HG02943 (cell line): ENCODE results near the gene DST.

ENCODE experiments used
- ATAC-seq: cut with Tn5 transposase; IDR thresholded peaks from one replicate; pipeline ENCODE4 v1.9.1; 2021; ENCODE audit warnings: mild to moderate bottlenecking, low read depth, moderate library complexity; ENCODE audit not compliant: unreplicated experiment

The DST gene

DNA sequence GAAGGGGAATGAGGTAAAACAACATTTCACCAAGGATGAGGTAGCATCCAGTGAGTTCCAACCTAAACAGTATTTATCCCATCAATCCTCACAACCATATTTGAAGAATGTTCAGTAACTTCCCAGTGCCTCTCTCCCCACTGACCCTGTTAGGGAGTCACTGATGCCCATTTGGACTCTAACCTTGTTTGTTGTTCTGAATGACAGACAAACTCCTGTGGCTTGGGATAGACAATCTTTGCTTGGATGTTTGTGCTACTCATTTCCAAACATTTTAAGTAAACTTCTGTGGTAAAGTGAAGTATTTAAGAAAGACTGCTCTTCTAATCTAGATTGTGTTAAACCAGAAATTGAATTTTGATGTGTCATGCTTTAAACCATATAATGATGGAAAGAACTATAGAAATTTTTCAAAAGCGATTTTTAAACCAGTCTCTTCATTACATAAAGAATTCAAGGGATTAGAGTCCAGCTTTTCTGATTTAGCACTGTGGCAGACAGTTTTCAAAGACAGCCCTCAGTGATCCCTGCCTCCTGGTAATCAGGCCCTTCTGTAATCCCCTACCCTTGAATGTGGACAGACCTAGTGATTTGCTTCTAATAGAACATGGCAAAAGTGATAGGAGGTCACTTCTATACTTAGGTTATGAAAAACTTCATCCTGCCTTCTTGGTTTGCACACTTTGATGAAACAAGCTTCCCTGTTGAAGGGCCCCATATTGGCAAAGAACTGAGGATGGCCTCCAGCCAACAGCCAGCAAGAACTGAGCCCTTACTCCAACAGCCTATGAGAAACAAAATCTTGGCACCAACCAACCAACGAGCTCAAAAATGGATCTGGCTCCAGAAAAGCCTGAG is 191.6 kb downstream of the DST start:
- no peak for ATAC-seq

DNA sequence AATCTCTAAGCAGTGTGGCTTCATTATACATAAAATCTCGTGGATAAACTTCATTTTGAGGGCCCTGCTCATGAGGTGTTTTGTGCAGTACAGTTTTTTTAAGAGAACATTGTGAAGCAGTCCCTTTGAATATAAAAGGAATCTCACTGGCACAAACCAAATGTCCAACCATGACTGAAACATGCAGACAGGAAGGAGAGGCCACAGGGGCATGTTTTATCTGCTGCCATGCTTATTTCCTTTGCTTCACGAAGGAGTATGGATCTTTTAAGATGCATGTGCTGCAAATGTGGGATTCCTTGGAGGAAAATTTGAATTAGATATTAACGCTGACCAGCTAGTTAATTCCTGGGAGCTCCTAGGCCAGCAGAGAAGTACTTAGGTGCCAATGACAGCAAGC is 192.3 kb downstream of the DST start:
- no peak for ATAC-seq

DNA sequence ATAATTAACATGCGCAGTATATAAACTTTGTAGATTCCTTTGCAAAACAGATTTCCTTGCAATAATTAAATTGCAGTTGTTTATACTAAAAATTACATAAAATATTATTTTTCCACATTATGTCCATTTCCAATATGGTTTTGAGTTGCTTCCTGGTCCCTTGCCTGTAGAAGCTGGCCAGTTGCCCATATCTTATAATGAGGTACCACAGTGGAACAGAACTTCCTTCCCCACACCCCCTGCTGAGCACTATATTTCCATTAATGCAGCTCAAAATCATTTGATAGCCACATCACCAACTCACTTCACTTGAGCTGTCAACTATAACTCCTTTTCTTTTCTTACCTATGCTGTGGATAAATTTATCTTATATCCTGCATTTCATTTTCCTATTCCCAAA is 194.6 kb downstream of the DST start:
- no peak for ATAC-seq

DNA sequence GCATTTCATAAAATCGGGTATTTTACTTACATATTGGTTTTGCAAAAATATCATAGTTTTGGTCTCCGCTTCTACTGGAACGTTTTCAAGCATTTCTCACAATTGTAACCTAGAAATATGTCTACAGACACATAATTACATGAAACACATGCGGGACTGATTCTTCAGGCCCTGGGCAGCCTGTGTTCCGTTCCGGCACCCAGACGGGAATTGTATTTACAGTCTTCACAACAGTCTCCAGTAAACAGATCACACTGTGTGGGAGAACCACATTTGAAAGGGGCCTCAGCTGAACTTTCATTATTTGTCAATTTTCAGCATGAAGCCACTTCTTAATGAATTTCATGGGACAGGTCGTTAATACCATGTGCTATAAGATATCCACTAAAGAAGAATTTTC is 196.9 kb downstream of the DST start:
- ATAC-seq: no peak

DNA sequence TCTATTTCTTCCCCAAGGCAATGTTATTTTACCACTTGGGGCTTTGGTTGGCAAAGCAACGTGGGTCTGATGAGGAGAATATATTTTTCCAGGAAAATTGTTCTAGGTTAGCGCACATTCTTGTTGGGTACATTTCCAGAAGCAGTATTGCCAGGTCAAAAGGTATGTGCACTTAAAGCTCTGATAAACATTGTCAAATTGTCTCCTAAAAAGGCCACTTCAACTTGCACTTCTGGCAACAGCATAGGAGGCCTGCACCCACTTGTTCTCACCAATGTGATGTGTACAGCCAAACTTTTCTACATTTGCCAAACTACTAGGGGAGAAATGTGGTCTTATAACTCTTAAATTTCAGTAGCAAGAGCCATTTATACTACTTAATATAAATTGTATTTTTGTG is 197.8 kb downstream of the DST start:
- ATAC-seq: no peak

DNA sequence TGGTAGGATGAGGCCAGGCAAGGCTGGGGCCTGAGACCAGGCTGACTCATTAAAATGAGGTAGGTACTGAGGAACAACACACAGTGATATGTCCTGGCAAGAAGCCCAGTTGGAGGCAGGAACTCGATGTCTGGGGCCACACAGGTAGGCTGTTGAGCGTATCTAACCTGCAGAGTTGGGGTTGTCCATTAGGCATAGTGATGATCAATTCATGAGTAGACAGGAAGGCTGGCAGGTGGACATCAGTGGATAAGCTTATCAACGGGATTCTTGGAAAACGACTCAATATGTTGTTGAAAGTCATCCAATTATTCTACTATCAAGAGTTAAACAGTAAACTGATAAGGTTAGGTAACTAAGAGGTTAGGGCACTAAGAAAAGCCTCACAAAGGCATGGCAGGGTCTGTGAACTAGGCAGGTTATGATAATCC is 202.1 kb downstream of the DST start:
- ATAC-seq: no peak

DNA sequence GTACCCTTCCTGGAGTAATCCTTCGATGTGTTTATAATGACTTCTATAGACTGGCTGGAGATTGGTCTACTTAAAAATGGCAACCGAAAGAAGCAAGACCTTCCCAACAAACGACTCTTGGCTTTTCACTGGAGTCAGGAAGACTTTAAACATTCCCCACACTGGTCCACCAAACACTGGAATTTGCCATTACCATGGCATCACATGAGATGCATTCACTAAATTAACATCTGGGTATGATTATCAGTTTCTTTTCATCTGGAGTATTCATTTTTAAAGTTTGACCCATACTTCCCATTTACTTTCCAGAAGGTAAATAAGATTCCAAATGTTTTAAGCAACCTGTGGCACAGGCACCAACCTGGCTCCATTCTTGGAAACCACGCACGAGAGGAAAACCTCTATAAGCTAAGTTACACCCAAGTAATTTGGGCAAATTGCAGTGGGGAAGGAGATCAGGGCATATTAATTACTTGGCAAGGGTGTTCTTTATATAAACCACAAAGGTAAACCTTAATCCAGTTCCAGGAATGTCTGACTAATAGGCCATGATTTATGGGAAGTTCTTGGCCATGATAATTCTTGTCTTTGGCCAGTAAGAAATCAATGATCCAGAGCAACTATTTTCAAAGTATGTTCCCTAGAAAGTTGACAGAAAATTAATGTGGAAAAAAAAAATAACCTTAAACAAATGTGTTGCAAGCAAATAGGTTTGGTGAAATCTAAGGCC is 205.4 kb downstream of the DST start:
- no peak for ATAC-seq

DNA sequence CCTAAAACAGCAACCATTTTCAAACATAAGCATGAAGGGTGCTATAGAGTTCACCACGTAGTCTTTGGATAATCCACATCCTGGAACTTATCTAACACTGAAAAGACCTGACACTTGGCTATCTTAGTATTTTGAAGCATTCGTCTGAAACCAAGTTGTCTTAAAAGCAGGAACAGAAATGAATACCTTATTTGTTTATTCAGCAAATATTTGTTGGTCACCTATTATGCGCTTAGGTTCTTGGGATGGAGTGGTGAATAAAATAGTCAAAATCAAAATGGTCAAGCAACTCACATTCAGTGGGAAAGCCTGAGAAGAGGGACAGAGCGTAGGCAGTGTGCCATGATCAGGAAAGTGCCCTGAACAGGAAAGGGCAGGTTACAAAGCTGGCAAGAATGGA is 206.9 kb downstream of the DST start:
- no peak for ATAC-seq

DNA sequence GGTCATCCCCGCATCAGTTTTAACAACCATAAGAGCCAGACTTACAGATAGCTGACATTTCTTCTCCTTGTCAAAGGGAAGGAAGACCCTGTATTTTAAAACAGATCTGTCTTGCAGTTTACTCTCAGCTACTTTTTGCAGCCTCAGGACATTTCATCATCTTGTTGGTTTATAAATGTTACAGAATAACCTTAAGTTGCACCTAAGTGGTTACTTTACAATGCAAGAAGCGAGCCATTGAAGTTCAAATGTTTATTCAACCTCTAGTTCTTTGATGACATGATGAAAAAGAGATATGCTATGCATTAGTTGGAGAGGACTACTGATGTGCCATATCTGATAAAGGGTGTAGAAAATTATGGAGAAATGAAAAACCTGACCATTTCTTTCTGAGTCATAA is 207.4 kb downstream of the DST start:
- no peak for ATAC-seq

DNA sequence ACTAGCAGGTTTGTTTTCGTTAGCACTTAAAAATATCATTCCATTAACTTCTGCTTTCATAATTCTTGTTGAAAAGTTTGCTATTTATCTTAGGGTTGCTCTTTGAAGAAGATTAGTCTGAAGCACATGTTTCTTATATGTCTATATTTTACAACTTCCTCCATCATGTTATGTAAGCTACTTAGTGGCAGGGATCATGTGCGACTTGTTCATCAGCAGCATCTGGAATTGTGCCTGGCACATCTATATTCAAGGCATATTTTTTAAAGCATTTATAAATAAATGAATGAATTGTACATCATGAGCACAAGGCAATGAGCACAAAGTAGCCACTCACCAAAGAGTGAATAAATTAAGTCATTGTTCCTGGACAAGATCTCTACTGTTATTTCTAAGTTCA is 208.1 kb downstream of the DST start:
- no peak for ATAC-seq

DNA sequence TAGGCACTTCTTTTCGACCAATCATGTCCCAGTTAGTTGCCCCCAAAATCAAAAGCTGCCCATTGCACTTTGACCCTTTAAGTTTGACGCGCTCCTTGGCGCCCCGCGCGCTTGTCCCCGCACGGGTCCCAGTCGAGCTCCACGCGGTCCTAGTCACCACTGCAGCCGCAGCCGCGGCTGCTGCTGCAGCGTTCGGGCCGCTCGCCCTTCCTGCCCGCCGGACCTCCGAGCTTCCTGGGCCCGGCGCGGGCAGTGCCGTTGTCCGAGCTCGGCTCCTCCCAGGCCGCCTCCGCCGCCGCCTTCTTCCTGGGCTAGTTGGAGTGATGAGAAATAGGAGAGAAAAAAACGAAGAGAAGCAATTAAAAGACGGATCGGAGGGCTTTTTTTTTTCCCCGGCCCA is 209.6 kb downstream of the DST start:
- no peak for ATAC-seq

DNA sequence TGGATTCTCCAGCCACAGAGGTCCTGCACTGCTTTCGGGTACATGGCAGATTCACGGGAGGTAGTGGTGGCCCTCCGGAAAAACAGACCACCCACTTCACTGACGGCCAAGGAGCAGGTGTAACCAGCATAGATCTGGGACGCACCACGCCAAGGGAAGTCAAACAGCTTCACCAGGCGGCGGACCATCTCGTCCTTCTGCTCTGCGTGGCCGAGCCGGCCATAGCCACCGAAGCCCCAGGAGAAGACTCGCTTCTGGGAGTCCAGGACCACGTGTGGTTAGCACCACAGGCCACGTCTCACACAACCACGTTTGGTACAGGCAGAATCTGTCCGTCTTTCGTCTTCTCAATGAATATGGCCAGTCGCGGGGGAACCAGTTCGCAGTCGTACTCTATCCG is 210.5 kb downstream of the DST start:
- ATAC-seq: no peak

DNA sequence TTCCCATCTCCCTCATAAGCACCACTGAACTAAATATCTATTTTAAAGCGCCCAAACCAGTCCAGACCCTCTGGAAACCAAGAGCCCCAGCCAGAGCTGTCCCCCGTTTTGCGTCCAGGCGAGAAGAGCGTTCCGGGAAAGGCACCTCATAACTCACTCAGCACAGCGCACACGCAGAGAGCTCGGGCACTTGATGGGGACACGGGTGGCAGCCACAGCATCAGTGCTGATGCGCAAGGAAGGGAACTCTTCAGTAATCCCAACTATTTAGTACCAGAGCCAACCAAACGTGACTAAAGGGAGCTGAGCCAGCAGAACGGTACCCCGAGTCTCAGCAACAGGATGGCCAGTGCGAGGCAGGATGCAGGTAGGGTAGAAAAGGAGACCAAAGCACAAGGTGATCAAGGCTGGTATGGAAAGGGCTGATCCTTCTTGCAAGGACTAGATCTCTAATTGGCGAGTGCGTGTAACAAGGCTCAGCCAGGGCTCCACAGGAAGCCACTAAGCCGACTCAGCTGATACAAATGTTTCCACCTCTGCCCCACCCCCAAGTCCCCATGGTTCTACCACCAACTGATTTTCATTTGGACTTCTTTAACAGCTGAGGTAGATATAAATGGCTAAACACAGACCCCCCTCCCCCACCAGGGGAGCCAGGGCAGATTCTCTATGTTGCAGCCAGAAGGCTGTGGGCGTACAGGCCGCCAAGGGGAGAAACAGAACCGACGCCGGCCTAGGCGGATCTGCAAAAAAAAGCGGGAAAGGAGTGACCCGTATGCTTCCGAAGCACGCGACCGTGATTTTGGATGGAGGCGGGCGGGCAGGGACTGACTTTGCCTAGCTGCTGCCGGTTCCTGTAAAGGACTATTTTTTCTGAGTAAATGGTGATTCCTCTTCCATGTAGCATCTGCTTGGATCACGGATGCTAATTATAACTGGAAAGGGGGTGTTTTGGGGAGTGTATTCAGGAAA is 211.8 kb downstream of the DST start:
- ATAC-seq: no peak

DNA sequence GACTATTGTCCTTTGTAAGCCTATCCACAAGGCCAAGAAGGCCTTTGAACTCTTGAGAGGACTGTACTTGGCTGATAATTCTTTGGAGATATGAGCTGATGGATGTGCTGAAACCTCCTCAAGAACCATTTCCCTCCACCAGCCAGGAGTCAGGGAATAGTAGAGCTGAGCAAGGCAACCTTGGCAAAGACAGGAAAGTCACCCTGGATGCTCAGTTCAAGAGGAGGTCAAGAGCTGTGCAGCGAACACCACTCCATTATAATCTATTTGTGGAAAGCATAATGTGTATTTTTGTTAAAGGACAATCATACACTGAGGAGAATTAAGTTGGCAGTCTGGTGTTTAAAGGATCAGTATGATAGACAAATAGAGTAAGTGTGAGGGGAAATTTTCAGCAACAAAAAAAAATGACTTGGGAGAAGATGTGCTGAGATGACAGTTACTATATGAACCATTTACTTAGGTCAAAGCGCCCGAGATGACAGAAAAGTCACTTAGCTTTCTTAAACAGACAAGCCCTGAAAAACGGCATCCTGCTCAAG is 218.1 kb downstream of the DST start:
- ATAC-seq: no peak

DNA sequence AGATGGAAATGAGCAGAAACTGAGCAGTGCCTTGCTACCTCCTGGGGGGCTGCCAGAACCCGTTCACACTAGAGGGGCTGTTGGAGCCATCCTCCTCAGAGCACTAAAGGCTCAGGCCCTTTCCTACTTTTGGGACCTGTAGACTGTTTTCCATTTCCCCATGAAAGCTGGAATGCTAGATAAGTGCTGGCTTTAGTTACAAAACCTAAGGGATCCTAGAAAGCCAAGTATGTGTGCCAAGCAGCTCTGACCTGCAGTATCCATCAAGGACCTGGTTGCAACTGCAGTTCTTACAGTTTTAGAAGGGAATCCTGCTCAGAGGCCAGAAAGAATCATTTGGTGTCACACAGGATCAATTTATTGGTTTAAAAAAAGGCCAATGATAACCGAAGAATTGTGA is 218.6 kb downstream of the DST start:
- no peak for ATAC-seq

DNA sequence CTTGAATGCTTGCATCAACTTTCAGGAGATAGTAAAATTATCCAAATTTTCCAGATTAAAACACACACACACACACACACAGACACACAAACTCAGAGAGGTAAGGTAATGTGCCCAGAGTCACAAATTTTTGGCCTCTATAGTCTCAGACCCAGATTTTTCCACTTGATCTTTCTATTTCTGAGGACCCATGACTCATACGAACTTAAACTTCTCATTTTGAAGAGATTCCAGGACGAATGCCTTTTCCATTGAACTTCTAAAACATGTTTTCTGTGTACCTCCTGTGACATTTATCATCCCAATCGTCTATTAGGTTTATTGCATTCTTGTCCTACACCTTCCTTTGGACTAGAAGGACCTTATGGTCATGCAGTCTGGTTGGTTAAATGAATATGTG is 222.4 kb downstream of the DST start:
- ATAC-seq: no peak

DNA sequence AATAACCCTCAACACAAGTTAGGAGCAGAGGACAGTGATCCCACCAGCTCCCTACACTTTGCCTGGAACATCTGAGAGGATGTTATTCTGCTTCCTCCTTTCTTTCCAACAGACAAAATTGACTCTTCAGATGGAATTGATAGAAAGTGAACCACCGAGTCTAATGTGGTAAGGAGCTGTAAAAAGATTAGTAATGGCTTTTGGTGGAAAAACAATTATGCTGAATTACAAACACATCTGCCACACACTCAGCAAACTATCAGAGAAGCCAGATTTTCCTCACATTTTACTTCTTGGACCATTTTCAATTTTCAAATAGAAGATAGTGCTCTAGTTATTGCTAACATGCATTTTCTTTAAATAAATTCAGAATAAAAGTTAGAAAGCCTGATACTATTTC is 223.5 kb downstream of the DST start:
- ATAC-seq: no peak

DNA sequence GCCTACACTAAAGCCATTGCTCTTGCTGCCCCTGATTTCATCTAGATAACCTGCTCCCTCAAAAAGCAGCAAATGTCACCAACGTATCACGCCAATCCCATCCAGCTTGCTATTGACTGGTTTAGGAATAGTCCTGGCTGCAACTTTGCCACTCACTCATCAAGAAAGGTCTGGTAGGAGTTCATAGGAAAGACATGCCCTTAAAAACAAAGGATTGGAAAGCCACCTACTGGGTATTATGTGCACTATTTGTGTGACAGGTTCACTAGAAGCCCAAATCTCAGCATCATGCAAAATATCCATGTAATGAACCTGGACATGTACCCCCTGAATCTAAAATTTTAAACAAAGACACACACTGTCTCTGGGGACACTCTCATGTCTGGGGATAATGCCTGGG is 224.9 kb downstream of the DST start:
- ATAC-seq: no peak

DNA sequence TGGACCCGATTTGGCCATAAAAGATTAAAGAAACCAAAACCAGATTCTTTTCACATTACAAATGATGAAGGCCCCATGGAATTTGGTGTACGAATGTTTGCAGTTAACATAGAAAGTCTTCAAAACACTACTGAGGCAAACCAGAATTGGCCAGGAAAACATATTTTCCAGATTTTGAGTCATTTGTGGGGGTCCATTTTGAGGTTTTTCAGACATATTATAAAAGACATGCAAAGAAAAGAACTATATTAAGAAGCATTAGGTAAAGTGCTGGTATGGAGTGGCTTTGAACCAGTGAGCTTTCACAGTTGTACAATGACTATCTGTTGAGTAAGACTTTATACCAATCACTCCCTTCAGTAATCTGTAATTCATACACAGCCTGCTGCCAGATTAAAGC is 226.4 kb downstream of the DST start:
- ATAC-seq: no peak

DNA sequence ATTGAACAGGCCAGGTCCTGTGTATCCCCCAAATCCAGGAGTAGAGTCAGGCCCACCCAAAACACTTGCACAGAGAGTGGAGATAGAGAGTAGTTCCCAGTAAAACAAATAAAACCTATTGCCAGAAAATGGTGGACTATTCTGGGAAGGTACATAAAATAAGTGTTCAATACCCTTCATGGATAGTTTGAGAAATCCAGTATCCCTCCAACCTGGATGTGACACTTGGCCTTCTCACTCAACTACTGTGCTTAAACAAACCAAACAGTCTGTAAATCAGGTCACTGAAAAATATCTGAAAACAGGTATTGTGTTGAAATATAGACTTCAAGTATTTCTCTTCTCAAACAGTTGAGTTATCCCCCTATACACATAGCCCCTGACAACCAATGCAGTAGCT is 233.7 kb downstream of the DST start:
- ATAC-seq: no peak
